PC-9 (cell line): ENCODE results near the gene NRG3. TPM values are rescaled to one million over a fixed set of nuclear protein-coding genes. Genes with fewer than 3 reads are reported as not detected.

Experiments used
- BruUV-seq: library from RNA; stranded (reverse); fragments of 400-500 nt; replicated peaks from 2 replicates; lab custom pipeline; 2021; lab: Mats Ljungman, UMichigan
- CTCF ChIA-PET: fragments of 300-600 bp; sonication (Branson Sonifier 250); formaldehyde crosslinking; loops from one replicate; lab custom pipeline; 2022; ENCODE audit warnings: antibody characterized with exemption; lab: Charles Lee
- POLR2A ChIA-PET: fragments of 300-600 bp; sonication (Branson Sonifier 250); formaldehyde crosslinking; loops from one replicate; lab custom pipeline; 2022; ENCODE audit warnings: antibody characterized with exemption; ENCODE audit not compliant: unreplicated experiment; lab: Charles Lee
- DNase-seq, 2 experiments: peaks; one replicate each; pipeline versions ENCODE4 v3.0.0 to v3.0.0-alpha.2; 2015 to 2022; ENCODE audit warnings: mixed read lengths in 1 of 2
- H2AFZ ChIP-seq: fragments of 200-600 bp; sonication (generic); 2 replicates; pipeline ENCODE4 v1.8.1; 2017; ENCODE audit warnings: antibody characterized with exemption
- H3F3A ChIP-seq: fragments of 200-600 bp; sonication (generic); 2 replicates; pipeline ENCODE4 v1.8.1; 2017; ENCODE audit warnings: antibody characterized with exemption, mild to moderate bottlenecking, low read depth; ENCODE audit not compliant: insufficient read depth
- H3K27ac ChIP-seq: fragments of 200-600 bp; sonication (generic); 2 replicates; pipeline ENCODE4 v1.6.1; 2016; ENCODE audit warnings: mixed run types
- H3K27me3 ChIP-seq: fragments of 200-600 bp; sonication (generic); 2 replicates; pipeline ENCODE4 v1.6.1; 2016; ENCODE audit warnings: low read depth, mixed run types; ENCODE audit not compliant: insufficient read depth
- H3K36me3 ChIP-seq: fragments of 200-600 bp; sonication (generic); 2 replicates; pipeline ENCODE4 v1.6.1; 2016; ENCODE audit warnings: low read depth, mixed run types
- H3K4me1 ChIP-seq: fragments of 200-600 bp; sonication (generic); replicated peaks from 2 replicates; pipeline ENCODE4 v1.6.1; 2016; ENCODE audit warnings: mixed run types; ENCODE audit not compliant: insufficient read depth
- H3K4me2 ChIP-seq: fragments of 200-600 bp; sonication (generic); 2 replicates; pipeline ENCODE4 v1.6.1; 2017; ENCODE audit warnings: mixed run types
- H3K4me3 ChIP-seq: fragments of 200-600 bp; sonication (generic); 2 replicates; pipeline ENCODE4 v1.6.1; 2016; ENCODE audit warnings: mixed run types
- H3K79me2 ChIP-seq: fragments of 200-600 bp; sonication (generic); 2 replicates; pipeline ENCODE4 v1.6.1; 2017; ENCODE audit warnings: low read depth, mixed run types
- H3K9me2 ChIP-seq: fragments of 200-600 bp; sonication (generic); 2 replicates; pipeline ENCODE4 v1.8.1; 2017; ENCODE audit warnings: mild to moderate bottlenecking; ENCODE audit not compliant: insufficient read depth
- H3K9me3 ChIP-seq: fragments of 200-600 bp; sonication (generic); 2 replicates; pipeline ENCODE4 v1.8.1; 2016; ENCODE audit warnings: low read depth; ENCODE audit not compliant: insufficient read depth
- H4K20me1 ChIP-seq: fragments of 200-600 bp; sonication (generic); 2 replicates; pipeline ENCODE4 v1.8.1; 2017; ENCODE audit not compliant: insufficient read depth
- CTCF ChIP-seq: fragments of 200-600 bp; sonication (generic); conservative IDR thresholded peaks from 2 replicates; pipeline ENCODE4 v1.6.1; 2017; ENCODE audit warnings: mixed run types, antibody characterized with exemption, mild to moderate bottlenecking, moderate library complexity
- EZH2 ChIP-seq: fragments of 200-600 bp; sonication (generic); IDR thresholded peaks from 2 replicates; pipeline ENCODE4 v1.8.0; 2017; ENCODE audit warnings: antibody characterized with exemption, low read depth
- intact Hi-C: fragments of 100-400 bp; cut with micrococcal nuclease; formaldehyde crosslinking; loops from one replicate; pipeline ENCODE4 v1.10.0; 2022; ENCODE audit not compliant: unreplicated experiment
- total RNA-seq: library from RNA; stranded (reverse); gene quantifications from 2 replicates; pipeline ENCODE4 v1.2.3, GENCODE V29; 2021

Gene NRG3
- total RNA-seq, 1 experiment from 2014 or later, result not detected

GRCh38 chr10:83023662-83024061 lies 1148.7 kb downstream of the NRG3 start:
- ChIA-PET POLR2A (no interaction called here), CTCF (no interaction called here)
- Histone ChIP-seq H3K9me2 (no peaks in the 10 kb centered on the region), H3F3A (no peaks in the 10 kb centered on the region), H4K20me1 (no peaks in the 10 kb centered on the region), H3K4me3 (no peak overlapping the region), H3K27ac (no peak overlapping the region), H3K4me2 (no peak overlapping the region), H3K79me2 (no peaks in the 10 kb centered on the region), H3K4me1 (no peaks in the 10 kb centered on the region), H3K36me3 (no peaks in the 10 kb centered on the region), H3K9me3 (no peaks in the 10 kb centered on the region), H2AFZ (no peak overlapping the region), H3K27me3 (no peaks in the 10 kb centered on the region)
- no TSS peak for BruUV-seq
- no peak for DNase-seq
- TF ChIP-seq EZH2, result no peak
- TF ChIP-seq CTCF, result no peak
- intact Hi-C loops, result no loop called here
